ENCODE data around the gene TRIM62. TPM values are rescaled to one million over a fixed set of nuclear protein-coding genes. Genes with fewer than 3 reads are reported as not detected.

TRIM62 gene
- 2.0 and 2.8 TPM in 2 replicates for total RNA-seq

GRCh38 chr1:33181921-33182341 is at the start of gene TRIM62:
TRIM62 (minus strand) TSS chr1:33182043; CDS start chr1:33181432, 611 bp downstream.

Other genes starting within 250 kb of the TRIM62 start
- gene RNF19B, start 217.2 kb downstream of the TRIM62 start, total RNA-seq, result 11.8 and 20.7 TPM in 2 replicates
- gene AK2, start 145.2 kb downstream of the TRIM62 start, total RNA-seq, result 46.3 and 341 TPM in 2 replicates
- 2.6 and 5.5 TPM in 2 replicates for gene AZIN2, start 100.9 kb downstream of the TRIM62 start, total RNA-seq
- gene ZNF362, start 74.4 kb upstream of the TRIM62 start, total RNA-seq, result 26.5 and 31.0 TPM in 2 replicates
- gene A3GALT2, start 139.1 kb upstream of the TRIM62 start, total RNA-seq, result not detected in 2 replicates
- 40.0 and 50.3 TPM in 2 replicates for gene PHC2, start 249.1 kb upstream of the TRIM62 start, total RNA-seq